SKM-1 treated with dmso at 0.1 percent for 144 hours (cell line): ENCODE data around the gene CACNB2.
"Not testable (repeated sequence)": the region's sequence is repeated elsewhere in the genome, so short reads cannot be mapped to it uniquely, and the experiment has no call there.

Experiments used
- DNase-seq: peaks from one replicate; lab custom pipeline; 2025; ENCODE audit not compliant: unreplicated experiment; lab: John Stamatoyannopoulos, UW

Gene CACNB2

DNA sequence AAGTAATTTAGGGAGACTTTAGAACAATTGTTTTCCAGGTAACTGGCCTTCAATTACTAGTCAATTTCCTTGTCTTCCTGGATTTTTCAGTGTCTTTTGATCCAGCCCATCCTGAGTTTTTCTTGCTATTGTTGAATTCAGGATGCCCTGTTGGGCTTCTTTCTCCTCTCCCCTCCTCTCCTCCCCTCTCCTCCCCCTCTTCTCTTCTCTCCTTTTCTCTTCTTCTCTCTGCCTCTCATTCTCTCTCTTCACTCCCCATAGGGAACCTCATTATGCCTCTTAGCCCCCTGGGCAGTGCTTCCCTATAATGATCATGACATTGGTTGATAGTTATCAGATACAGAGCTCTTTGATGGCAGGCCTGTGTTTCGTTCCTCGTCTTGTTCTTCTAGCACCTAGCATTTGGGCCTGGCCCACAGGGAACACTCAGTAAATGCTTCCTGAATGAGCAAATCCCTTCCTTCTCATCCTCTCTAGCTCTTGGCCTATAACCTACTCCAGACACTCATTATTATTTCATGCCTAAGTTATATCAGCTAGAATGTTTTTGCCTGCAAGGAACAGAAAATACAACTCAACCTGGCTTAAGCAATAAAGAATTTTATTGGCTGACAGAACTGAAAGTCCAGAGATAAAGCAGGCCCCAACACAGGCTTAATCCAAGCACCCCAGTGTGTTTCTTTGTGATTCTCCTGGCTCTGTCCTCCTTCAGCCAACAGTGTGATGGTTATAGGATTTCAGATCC is 56.8 kb downstream of the CACNB2 start:
- DNase-seq: no peak

DNA sequence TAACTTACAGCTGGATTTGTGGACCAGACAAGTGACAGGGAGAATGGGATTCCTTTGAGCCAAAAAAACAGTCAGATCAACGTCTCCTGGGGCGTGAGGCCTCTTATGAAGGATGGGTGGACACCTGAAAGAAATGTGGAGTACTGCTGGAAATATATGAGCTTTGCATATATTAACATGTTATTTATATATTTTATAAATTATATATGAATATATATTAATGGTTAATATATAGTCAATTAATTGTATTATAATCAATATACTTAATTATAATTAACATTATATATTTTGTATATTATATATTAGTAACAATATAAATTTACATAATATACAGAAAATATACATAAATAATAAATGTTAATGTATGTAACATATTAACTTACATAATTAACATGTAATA is 57.5 kb downstream of the CACNB2 start:
- no peak for DNase-seq

GRCh38 chr10:18201877-18202276 is 61.7 kb downstream of the CACNB2 start:
- DNase-seq: no peak

DNA sequence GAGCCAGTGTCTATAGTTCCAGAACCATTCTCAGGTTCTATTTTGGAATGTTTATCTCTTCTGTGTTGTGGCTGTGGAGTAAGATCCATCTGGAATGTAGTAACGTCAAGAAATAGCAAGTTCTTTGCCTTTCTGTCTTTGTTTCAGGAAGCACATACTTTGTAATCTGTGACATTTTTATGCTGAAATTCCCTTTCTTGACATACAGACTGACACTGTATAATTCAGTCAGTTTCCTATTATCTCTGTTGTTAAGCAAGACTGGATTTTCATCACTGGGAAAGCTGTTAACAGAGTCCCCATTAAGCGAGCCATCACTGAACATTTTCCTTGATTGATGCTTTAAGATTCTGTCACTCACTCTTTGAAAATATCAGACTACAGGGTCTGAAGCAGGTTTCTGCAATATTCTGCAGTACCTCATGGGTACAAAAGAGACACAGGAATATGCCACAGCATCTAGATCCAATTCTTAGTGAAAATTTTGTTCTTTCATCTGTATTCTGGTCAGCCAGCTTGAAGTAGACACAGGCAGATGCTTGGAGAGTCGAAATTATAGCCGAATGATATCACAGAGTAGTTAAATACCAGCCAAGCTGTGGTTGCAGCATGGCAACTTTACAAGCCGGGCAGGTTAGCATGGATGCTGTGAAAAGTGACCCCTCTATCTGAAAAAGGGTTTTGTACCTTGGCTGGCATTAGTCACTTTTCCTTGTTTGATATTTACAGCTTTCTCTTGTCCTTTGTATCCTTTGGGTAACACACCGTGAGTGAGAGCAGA is 62.6 kb downstream of the CACNB2 start:
- no peak for DNase-seq

GRCh38 chr10:18203471-18203870 is 63.2 kb downstream of the CACNB2 start:
- DNase-seq: no peak

GRCh38 chr10:18204039-18204835 is 64.0 kb downstream of the CACNB2 start:
- DNase-seq: no peak

- DNase-seq: no peak
These were observed 65.0 kb downstream of the CACNB2 start for GRCh38 chr10:18205098-18205834.

DNA sequence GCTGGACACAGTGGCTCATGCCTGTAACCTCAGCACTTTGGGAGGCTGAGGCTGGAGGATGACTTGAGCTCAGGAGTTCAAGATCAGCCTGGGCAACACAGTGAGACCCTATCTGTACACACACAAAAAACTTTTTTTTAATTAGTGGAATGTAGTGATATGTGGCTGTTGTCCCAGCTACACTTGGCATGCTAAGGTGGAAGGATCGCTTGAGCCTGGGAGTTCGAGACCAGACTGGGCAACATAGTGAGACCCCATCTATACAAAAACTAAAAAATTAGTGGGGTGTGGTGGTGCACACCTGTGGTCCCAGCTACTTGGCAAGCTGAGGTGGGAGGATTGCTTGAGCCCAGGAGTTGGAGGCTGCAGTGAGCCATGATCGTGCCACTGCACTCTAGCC is 68.0 kb downstream of the CACNB2 start:
- not testable (repeated sequence) for DNase-seq

GRCh38 chr10:18209241-18209640 is 69.0 kb downstream of the CACNB2 start:
- no peak for DNase-seq

- no peak for DNase-seq
These were observed 70.5 kb downstream of the CACNB2 start for GRCh38 chr10:18210711-18211110.

- DNase-seq: no peak
These were observed 71.6 kb downstream of the CACNB2 start for GRCh38 chr10:18211862-18212261.

GRCh38 chr10:18213271-18213670 is 73.0 kb downstream of the CACNB2 start:
- DNase-seq: no peak

DNA sequence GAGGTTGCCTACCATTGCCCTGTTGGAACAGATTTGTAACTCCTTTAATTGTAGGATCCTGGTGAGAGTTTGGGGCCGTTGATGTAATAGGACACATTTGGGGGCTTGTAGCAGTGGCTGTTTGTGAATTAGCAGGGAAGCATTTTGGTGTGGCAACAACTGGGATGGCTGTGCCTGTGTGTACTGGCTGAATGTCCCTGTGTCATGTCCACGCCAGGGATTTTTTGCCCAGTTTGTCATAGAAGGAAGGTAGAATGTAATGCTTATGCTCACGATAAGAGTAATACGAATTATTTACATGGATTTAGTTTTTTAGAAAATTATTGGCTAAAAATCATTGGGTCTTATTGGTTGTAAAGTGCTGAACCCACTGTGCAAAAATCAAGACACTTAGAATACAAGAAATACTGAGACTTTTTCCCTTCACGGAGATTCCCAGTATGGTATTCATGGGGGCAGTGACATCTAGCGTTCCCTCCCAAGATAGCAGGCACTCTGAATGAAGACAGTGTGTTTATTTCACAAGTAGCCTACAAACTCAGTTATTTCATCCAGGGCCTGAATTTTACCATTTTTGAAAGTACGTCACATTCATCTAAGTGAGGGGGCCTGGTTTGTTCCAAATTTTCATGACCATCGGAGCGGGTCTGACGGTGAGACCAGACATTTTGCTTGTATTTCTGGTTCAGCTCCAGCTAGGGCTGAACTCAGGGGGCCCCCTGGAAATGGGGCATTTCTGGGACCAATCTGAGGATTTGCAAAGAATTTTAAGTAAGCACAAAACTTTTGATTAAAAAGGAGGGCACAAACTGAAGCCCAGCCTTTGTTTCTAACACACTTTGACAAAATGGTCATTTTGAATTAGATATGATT is 74.7 kb downstream of the CACNB2 start:
- no peak for DNase-seq

DNA sequence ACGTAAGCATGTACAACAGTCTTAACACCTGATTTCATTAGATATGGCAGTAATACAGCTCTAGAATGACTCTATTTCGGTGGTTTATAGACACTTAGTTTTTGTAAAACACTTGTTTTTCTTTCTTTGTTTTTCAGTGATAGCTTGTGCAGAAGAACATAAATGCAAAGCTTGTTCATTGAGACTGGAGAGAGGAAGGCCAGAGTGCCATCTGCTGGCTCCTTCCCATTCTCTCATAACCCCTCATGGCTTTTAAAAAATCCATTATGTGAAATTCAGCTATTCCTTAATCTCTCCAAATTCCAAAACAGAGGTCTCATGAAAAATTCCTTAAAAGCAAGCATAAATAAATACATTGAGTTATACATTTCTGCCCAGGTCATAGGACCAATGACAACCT is 76.3 kb downstream of the CACNB2 start:
- no peak for DNase-seq

GRCh38 chr10:18217577-18217976 is 77.4 kb downstream of the CACNB2 start:
- no peak for DNase-seq

DNA sequence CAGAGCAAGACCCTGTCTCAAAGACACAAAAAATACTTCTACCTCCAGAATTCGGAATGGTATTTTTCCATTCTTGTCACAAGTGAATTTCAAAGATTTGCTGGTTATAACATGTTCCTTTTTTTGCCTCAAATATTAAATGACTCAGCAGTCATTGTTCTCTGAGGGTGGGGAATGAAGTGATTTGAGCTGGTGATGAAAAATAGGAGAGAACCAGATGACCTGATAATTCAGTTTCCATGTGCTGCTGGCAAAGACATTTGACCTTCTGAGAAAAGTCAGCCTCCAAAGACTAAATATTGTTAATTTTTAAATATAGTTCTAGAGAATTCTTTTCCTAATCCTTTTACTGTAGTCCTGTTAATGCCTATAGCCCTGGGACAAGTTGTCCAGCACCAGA is 78.9 kb downstream of the CACNB2 start:
- DNase-seq: no peak

DNA sequence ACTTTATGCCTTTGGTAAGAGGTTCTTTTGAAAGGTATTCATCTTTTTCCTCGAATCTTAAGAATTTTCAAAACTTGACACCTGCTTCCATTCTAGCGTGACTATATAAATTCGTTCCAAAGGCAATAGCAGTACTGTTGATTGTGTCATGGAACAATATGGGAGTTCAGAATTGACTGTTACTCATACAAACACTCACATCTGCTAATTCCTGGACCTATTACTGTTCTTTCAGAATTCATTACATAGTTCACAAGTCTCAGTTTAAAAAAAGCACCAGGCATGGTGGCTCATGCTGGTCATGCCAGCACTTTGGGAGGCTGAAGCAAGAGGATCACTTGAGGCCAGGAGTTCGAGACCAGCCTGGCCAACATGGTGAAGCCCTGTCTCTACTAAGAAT is 80.9 kb downstream of the CACNB2 start:
- DNase-seq: no peak

DNA sequence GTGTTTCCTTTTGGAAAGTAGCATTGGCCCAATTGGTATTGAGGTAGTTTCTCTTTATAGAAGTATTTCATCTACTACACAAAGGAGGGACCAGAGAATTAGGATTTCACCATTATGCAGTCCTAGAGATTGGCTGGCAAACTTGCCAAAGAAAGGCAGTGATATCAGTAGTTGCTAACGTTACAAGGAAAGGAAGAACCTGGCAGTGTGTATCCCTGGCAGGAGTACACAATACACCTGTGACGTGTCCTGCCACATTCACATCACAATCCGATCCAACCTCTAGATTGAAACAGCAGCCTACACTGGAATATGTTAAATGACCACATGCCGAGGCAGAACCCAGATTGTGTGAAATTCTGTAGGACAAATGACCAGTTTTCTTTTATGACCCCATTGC is 81.7 kb downstream of the CACNB2 start:
- DNase-seq: no peak

DNA sequence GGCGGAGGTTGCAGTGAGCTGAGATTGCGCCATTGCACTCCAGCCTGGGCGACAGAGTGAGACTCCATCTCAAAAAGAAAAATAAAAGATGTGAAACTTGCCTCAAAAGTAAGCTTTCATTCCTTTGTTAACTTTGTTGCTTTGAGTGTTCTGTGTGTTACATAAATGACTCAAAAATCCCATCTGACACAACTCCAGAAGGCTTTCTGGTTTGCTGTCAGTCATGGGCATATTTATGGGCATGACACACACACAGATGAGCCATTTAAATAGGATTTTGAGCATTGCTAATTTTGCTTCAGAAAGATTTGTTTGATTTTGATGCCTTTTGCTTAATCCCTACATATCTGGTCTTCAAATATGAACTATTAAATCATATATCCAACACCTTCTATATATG is 82.6 kb downstream of the CACNB2 start:
- DNase-seq: no peak

DNA sequence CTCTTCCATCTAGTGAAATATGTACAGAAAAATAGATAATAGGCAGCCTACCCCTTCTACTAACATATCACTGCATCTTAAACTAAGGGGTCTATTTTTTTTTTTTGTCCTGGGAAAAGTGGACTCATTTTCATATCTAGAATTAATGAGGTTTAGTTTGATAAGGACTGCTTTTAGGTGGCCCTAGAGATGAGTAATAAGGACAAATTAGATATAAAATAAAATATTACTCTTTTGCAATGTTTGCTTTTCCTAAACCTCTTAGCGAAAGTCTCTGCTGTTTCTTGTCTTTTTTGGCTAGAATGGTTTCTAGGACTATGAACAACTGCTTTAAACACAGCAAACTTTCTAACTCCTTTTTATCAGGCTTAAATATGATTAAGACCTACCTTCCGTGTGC is 83.7 kb downstream of the CACNB2 start:
- DNase-seq: no peak
